H1 (cell line): ENCODE data around the gene MLH3. TPM values are rescaled to one million over a fixed set of nuclear protein-coding genes. Genes with fewer than 3 reads are reported as not detected.

Experiments used
- ASH2L ChIP-seq: fragments of 200-600, 300-600 bp; sonication (generic); IDR thresholded peaks from one replicate; pipeline ENCODE4 v1.7.1; 2017; ENCODE audit warnings: low read length
- EP300 ChIP-seq, 2 experiments: IDR thresholded peaks; 1 replicate in 1 of 2; 2 replicates in 1 of 2; pipeline ENCODE4 v1.6.1; 2011 to 2012; ENCODE audit warnings: low read depth in 2 of 2, low read length in 2 of 2, mild to moderate bottlenecking in 2 of 2, borderline replicate concordance in 1 of 2, inconsistent platforms in 1 of 2, moderate library complexity in 1 of 2
- JUND ChIP-seq: IDR thresholded peaks from 2 replicates; pipeline ENCODE4 v1.6.1; 2011; ENCODE audit warnings: mild to moderate bottlenecking, improper control_type of control experiment, low read length
- NRF1 ChIP-seq: IDR thresholded peaks from 2 replicates; pipeline ENCODE4 v1.6.1; 2011; ENCODE audit warnings: mild to moderate bottlenecking, low read depth, low read length, improper control_type of control experiment
- polyA plus RNA-seq, 7 experiments: library from polyadenylated mRNA; depleted of rRNA in 3 of 7; stranded (reverse) in 5 of 7; unstranded in 2 of 7; fragments of >200 nt in 5 of 7; fragments of 200-250 nt in 2 of 7; gene quantifications; 1 replicate in 5 of 7; 2 replicates in 1 of 7; 4 replicates in 1 of 7; pipeline versions ENCODE4 v1.2.1 to v1.2.3, GENCODE V29; 2011 to 2013; ENCODE audit warnings: missing spikeins in 2 of 7, mixed read lengths in 2 of 7
- total RNA-seq: library from RNA; stranded (reverse); fragmentation: NEBNext Ultra II Directional; extraction: Animal tissue kit (Norgen Biotek cat#: 25700); gene quantifications from 2 replicates; pipeline ENCODE4 v1.2.1, GENCODE V29; 2021

The MLH3 gene
- total and polyA plus RNA-seq, 2 of the 8 experiments (the other 6 are each of a cell fraction or from before 2014, with no cell fraction given): 9.3 to 20.1 TPM

DNA sequence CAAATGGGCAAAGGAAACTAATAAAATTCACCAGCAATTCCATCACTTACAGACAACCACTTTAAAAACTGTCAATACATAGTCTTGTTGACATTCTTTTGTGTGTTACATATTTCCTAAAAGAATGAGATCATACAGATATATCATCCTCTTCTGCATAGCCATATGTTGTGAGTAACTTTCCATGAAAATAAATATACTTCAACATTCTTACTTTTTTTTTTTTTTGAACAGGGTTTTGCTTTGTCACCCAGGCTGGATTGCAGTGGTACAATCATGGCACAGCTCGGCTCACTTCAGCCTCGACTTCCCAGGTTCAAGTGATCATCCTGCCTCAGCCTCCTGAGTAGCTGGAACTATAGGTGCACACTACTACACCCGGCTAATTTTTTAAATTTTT lies 39.1 kb upstream of the MLH3 start (continued):
- TF ChIP-seq EP300 (IDR thresholded peaks at IDR 0.05; ENCODE audit: borderline replicate concordance in 1 of 2, low read depth in 2 of 2, low read length in 2 of 2) (no peak), JUND (no peak), ASH2L (no peak), NRF1 (no peak)
